ENCODE results near the gene JMJD1C. TPM values are rescaled to one million over a fixed set of nuclear protein-coding genes. Genes with fewer than 3 reads are reported as not detected.

Gene JMJD1C
- total and polyA plus RNA-seq, 4 experiments from 2014 or later: 22.8 to 115 (median 84.5) TPM

- ChIA-PET CTCF (ENCODE audit: partially characterized antibody) (no interaction called here), POLR2A (ENCODE audit: partially characterized antibody) (no interaction called here)
- intact Hi-C loops (cut with micrococcal nuclease): no loop called here
Measured at GRCh38 chr10:63481815-63482421, 16.1 kb upstream of the JMJD1C start.

GRCh38 chr10:63480237-63480636 lies 14.5 kb upstream of the JMJD1C start:
- POLR2A ChIA-PET (ENCODE audit: partially characterized antibody): no interaction called here
- intact Hi-C loops (cut with micrococcal nuclease): no loop called here

More at GRCh38 chr10:63481815-63482421, 16.1 kb upstream of the JMJD1C start:
- peaks cover 0 to 6% of the 10 kb centered on the region in 2 donors for H3K36me3 Mint-ChIP-seq
- peak overlapping the region in 3 of 8 donors; percentile 21 to 54 (median 22) for H3K4me3 Mint-ChIP-seq
- H3K4me1 Mint-ChIP-seq: peaks cover 18 to 25% (median 21%) of the 10 kb centered on the region in 4 donors
- Histone ChIP-seq H3K9me3 (ENCODE audit: control insufficient read depth in 1 of 2, low read length in 2 of 2) (no peaks in the 10 kb centered on the region), H3K4me1 (ENCODE audit: insufficient read depth, low read length) (peaks cover 4% of the 10 kb centered on the region), H3K36me3 (ENCODE audit: insufficient read depth, low read length) (no peaks in the 10 kb centered on the region), H3K27ac (ENCODE audit: low read depth, low read length) (no peak overlapping the region), H3K4me3 (ENCODE audit: low read length in 2 of 2) (no peak overlapping the region), H3K27me3 (ENCODE audit: insufficient read depth, low read length) (no peaks in the 10 kb centered on the region)
- no peaks in the 10 kb centered on the region for H3K27me3 Mint-ChIP-seq
- no peaks in the 10 kb centered on the region for H3K9me3 Mint-ChIP-seq
- peak overlapping the region in 2 of 7 donors; percentile 38 to 74 for H3K27ac Mint-ChIP-seq
- DNase-seq: no peak

DNA sequence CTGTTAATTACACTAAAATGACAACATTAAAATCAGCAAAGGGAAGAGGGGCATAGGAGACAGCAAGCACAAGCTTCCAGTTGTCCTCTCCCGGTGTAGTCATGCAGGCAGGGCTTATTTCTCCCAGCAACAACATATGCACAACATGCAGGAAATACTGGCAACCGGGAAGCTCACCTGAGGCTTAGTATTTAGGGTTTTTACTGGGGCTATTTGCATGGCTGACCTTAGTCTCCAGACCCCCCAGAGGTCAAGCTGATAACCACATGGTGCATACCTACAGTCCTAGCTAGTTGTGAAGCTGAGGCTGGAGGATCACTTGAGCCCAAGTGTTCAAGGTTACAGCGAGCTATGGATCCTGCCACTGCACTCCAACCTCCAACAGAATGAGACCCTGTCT lies 12.8 kb upstream of the JMJD1C start:
- Mint-ChIP-seq H3K4me1 (peaks cover 19 to 29% (median 21%) of the 10 kb centered on the region in 4 donors), H3K9me3 (no peaks in the 10 kb centered on the region), H3K36me3 (peaks cover 0 to 5% of the 10 kb centered on the region in 2 donors), H3K27ac (no peak overlapping the region), H3K4me3 (no peak overlapping the region), H3K27me3 (no peaks in the 10 kb centered on the region)
- Histone ChIP-seq H3K4me3 (ENCODE audit: low read length in 2 of 2) (no peak overlapping the region), H3K27me3 (ENCODE audit: insufficient read depth, low read length) (no peaks in the 10 kb centered on the region), H3K4me1 (ENCODE audit: insufficient read depth, low read length) (peaks cover 4% of the 10 kb centered on the region), H3K9me3 (ENCODE audit: control insufficient read depth in 1 of 2, low read length in 2 of 2) (no peaks in the 10 kb centered on the region), H3K27ac (ENCODE audit: low read depth, low read length) (no peak overlapping the region), H3K36me3 (ENCODE audit: insufficient read depth, low read length) (no peaks in the 10 kb centered on the region)
- no peak for DNase-seq
- intact Hi-C loops (cut with micrococcal nuclease): no loop called here
- ChIA-PET POLR2A (ENCODE audit: partially characterized antibody) (no interaction called here), CTCF (ENCODE audit: partially characterized antibody) (no interaction called here)

More at GRCh38 chr10:63480237-63480636, 14.5 kb upstream of the JMJD1C start:
- H3K27me3 Mint-ChIP-seq: no peaks in the 10 kb centered on the region
- H3K27ac Mint-ChIP-seq: no peak overlapping the region
- H3K36me3 Mint-ChIP-seq: peaks cover 0 to 6% of the 10 kb centered on the region in 2 donors
- no peak overlapping the region for H3K4me3 ChIP-seq (ENCODE audit: low read length in 2 of 2)
- DNase-seq: no peak
- no peaks in the 10 kb centered on the region for H3K9me3 Mint-ChIP-seq
- H3K27ac ChIP-seq (ENCODE audit: low read depth, low read length): no peak overlapping the region
- H3K9me3 ChIP-seq (ENCODE audit: control insufficient read depth in 1 of 2, low read length in 2 of 2): no peaks in the 10 kb centered on the region
- H3K4me1 Mint-ChIP-seq: peaks cover 23 to 27% (median 24%) of the 10 kb centered on the region in 4 donors
- H3K4me3 Mint-ChIP-seq: no peak overlapping the region
- CTCF ChIA-PET (ENCODE audit: partially characterized antibody): no interaction called here
- peaks cover 4% of the 10 kb centered on the region for H3K4me1 ChIP-seq (ENCODE audit: insufficient read depth, low read length)
- no peaks in the 10 kb centered on the region for H3K36me3 ChIP-seq (ENCODE audit: insufficient read depth, low read length)
- no peaks in the 10 kb centered on the region for H3K27me3 ChIP-seq (ENCODE audit: insufficient read depth, low read length)

DNA sequence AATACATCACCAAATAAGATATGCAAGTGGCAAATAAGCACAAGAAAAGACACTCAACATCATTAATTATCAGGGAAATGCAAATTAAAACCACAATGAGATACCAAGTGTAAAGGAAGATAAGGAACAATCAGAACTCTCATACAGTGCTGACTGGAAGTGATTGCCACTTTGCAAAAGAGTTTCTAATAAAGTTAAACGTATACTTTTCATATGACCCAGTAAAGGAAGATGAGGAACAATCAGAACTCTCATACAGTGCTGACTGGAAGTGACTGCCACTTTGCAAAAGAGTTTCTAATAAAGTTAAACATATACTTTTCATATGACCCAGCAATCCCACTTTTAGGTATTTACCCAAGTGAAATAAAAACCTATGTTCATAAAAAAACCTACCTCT lies 12.2 kb upstream of the JMJD1C start:
- H3K4me1 Mint-ChIP-seq: peaks cover 16 to 29% (median 19%) of the 10 kb centered on the region in 4 donors
- Histone ChIP-seq H3K27ac (ENCODE audit: low read depth, low read length) (no peak overlapping the region), H3K27me3 (ENCODE audit: insufficient read depth, low read length) (no peaks in the 10 kb centered on the region), H3K4me1 (ENCODE audit: insufficient read depth, low read length) (peaks cover 4% of the 10 kb centered on the region), H3K36me3 (ENCODE audit: insufficient read depth, low read length) (no peaks in the 10 kb centered on the region), H3K4me3 (ENCODE audit: low read length in 2 of 2) (no peak overlapping the region), H3K9me3 (ENCODE audit: control insufficient read depth in 1 of 2, low read length in 2 of 2) (no peaks in the 10 kb centered on the region)
- H3K27me3 Mint-ChIP-seq: no peaks in the 10 kb centered on the region
- no peak overlapping the region for H3K27ac Mint-ChIP-seq
- no peak overlapping the region for H3K4me3 Mint-ChIP-seq
- ChIA-PET POLR2A (ENCODE audit: partially characterized antibody) (no interaction called here), CTCF (ENCODE audit: partially characterized antibody) (no interaction called here)
- no peak for DNase-seq
- no peaks in the 10 kb centered on the region for H3K9me3 Mint-ChIP-seq
- intact Hi-C loops (cut with micrococcal nuclease): no loop called here
- peaks cover 0 to 3% of the 10 kb centered on the region in 2 donors for H3K36me3 Mint-ChIP-seq

GRCh38 chr10:63474488-63474887 lies 8.7 kb upstream of the JMJD1C start:
- Mint-ChIP-seq H3K27me3 (no peaks in the 10 kb centered on the region), H3K4me1 (peaks cover 16 to 17% (median 17%) of the 10 kb centered on the region in 4 donors), H3K27ac (no peak overlapping the region), H3K36me3 (peaks cover 0 to 3% of the 10 kb centered on the region in 2 donors), H3K9me3 (no peaks in the 10 kb centered on the region), H3K4me3 (no peak overlapping the region)
- no peaks in the 10 kb centered on the region for H3K36me3 ChIP-seq (ENCODE audit: insufficient read depth, low read length)
- H3K4me3 ChIP-seq (ENCODE audit: low read length in 2 of 2): no peak overlapping the region
- H3K9me3 ChIP-seq (ENCODE audit: control insufficient read depth in 1 of 2, low read length in 2 of 2): no peaks in the 10 kb centered on the region
- no peak for DNase-seq
- H3K27me3 ChIP-seq (ENCODE audit: insufficient read depth, low read length): no peaks in the 10 kb centered on the region
- ChIA-PET CTCF (ENCODE audit: partially characterized antibody) (no interaction called here), POLR2A (ENCODE audit: partially characterized antibody) (no interaction called here)
- H3K4me1 ChIP-seq (ENCODE audit: insufficient read depth, low read length): no peaks in the 10 kb centered on the region
- H3K27ac ChIP-seq (ENCODE audit: low read depth, low read length): no peak overlapping the region
- intact Hi-C loops (cut with micrococcal nuclease): no loop called here

- intact Hi-C loops (cut with micrococcal nuclease): no loop called here
- no peak for DNase-seq
- Mint-ChIP-seq H3K27ac (no peak overlapping the region), H3K36me3 (peaks cover 0 to 2% of the 10 kb centered on the region in 2 donors), H3K4me3 (no peak overlapping the region), H3K9me3 (no peaks in the 10 kb centered on the region), H3K27me3 (no peaks in the 10 kb centered on the region), H3K4me1 (peaks cover 12 to 23% (median 16%) of the 10 kb centered on the region in 4 donors)
- no peaks in the 10 kb centered on the region for H3K9me3 ChIP-seq (ENCODE audit: control insufficient read depth in 1 of 2, low read length in 2 of 2)
- POLR2A ChIA-PET (ENCODE audit: partially characterized antibody): no interaction called here
- H3K27me3 ChIP-seq (ENCODE audit: insufficient read depth, low read length): no peaks in the 10 kb centered on the region
- no peak overlapping the region for H3K4me3 ChIP-seq (ENCODE audit: low read length in 2 of 2)
- no peaks in the 10 kb centered on the region for H3K36me3 ChIP-seq (ENCODE audit: insufficient read depth, low read length)
- CTCF ChIA-PET (ENCODE audit: partially characterized antibody): no interaction called here
- H3K4me1 ChIP-seq (ENCODE audit: insufficient read depth, low read length): peaks cover 6% of the 10 kb centered on the region
- no peak overlapping the region for H3K27ac ChIP-seq (ENCODE audit: low read depth, low read length)
Measured at GRCh38 chr10:63470928-63471327, 5.2 kb upstream of the JMJD1C start.

DNA sequence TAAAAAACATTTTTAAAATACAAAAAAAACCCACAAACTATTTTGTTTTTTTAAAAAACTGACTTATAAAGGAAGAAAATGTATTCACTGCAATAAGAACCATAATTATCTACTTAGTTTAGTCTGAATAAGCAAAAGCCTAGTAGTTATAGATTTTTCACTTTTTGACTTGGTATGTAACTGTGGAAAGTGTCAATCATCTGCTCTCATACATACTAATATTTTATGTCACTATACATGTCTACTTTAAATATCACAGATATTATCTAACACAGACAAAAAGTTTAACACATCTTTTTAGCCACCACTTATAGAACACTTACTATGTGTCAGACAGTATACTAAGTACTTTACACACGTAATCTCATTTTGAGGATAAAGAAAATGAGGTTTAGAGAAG lies 3.2 kb upstream of the JMJD1C start:
- DNase-seq: no peak
- no peak overlapping the region for H3K4me3 ChIP-seq (ENCODE audit: low read length in 2 of 2)
- H3K27ac Mint-ChIP-seq: no peak overlapping the region
- no peaks in the 10 kb centered on the region for H3K9me3 ChIP-seq (ENCODE audit: control insufficient read depth in 1 of 2, low read length in 2 of 2)
- no peaks in the 10 kb centered on the region for H3K27me3 Mint-ChIP-seq
- H3K4me1 ChIP-seq (ENCODE audit: insufficient read depth, low read length): peaks cover 16% of the 10 kb centered on the region
- peaks cover 0 to 11% of the 10 kb centered on the region in 2 donors for H3K36me3 Mint-ChIP-seq
- ChIA-PET CTCF (ENCODE audit: partially characterized antibody) (interaction anchor here (0.8 kb wide), 1 partner anchor 252 kb away, joined by 3 read pairs; no protein-coding TSS in a partner anchor), POLR2A (ENCODE audit: partially characterized antibody) (no interaction called here)
- no peak overlapping the region for H3K27ac ChIP-seq (ENCODE audit: low read depth, low read length)
- H3K4me3 Mint-ChIP-seq: no peak overlapping the region
- H3K9me3 Mint-ChIP-seq: peaks cover 0 to 1% (median 0%) of the 10 kb centered on the region in 8 donors
- H3K36me3 ChIP-seq (ENCODE audit: insufficient read depth, low read length): no peaks in the 10 kb centered on the region
- intact Hi-C loops (cut with micrococcal nuclease): loop anchor here (5.0 kb wide), 2 partner anchors 47 to 248 kb away; no protein-coding TSS in a partner anchor
- H3K4me1 Mint-ChIP-seq: peaks cover 15 to 30% (median 19%) of the 10 kb centered on the region in 4 donors
- H3K27me3 ChIP-seq (ENCODE audit: insufficient read depth, low read length): no peaks in the 10 kb centered on the region

All from CD4-positive, alpha-beta memory T cell (primary cell).